Measurements from ENCODE around the gene CDH1.
"Not testable (repeated sequence)": the region's sequence is repeated elsewhere in the genome, so short reads cannot be mapped to it uniquely, and the experiment has no call there.

Gene CDH1

GRCh38 chr16:68711421-68712139, 25.5 kb upstream of the CDH1 start:
- Histone ChIP-seq H3K27me3 (ENCODE audit: control insufficient read depth, insufficient read depth, low read length) (no peaks in the 10 kb centered on the region), H3K4me3 (ENCODE audit: low read length) (no peak overlapping the region), H3K9me3 (ENCODE audit: control insufficient read depth, insufficient read depth, low read length) (no peaks in the 10 kb centered on the region), H3K27ac (ENCODE audit: low read length) (no peak overlapping the region), H3K36me3 (ENCODE audit: control insufficient read depth, insufficient read depth, low read length) (no peaks in the 10 kb centered on the region), H3K4me1 (ENCODE audit: control insufficient read depth, insufficient read depth, low read length) (peaks cover 9% of the 10 kb centered on the region; the same call in 1 of the 2 replicates)
- WGBS (ENCODE audit: insufficient coverage, insufficient read length): no CpG with 5 or more reads among the region's 14 CpGs
- DNase-seq (ENCODE audit: low read depth, low spot score): no peak

GRCh38 chr16:68713361-68713760, 23.7 kb upstream of the CDH1 start:
- H3K27me3 ChIP-seq (ENCODE audit: control insufficient read depth, insufficient read depth, low read length): no peaks in the 10 kb centered on the region
- no peaks in the 10 kb centered on the region for H3K9me3 ChIP-seq (ENCODE audit: control insufficient read depth, insufficient read depth, low read length)
- H3K4me1 ChIP-seq (ENCODE audit: control insufficient read depth, insufficient read depth, low read length): peaks cover 5% of the 10 kb centered on the region; the same call in 1 of the 2 replicates
- WGBS (ENCODE audit: insufficient coverage, insufficient read length): no CpG with 5 or more reads among the region's 6 CpGs
- H3K27ac ChIP-seq (ENCODE audit: low read length): no peak overlapping the region
- no peaks in the 10 kb centered on the region for H3K36me3 ChIP-seq (ENCODE audit: control insufficient read depth, insufficient read depth, low read length)
- no peak overlapping the region for H3K4me3 ChIP-seq (ENCODE audit: low read length)
- no peak for DNase-seq (ENCODE audit: low read depth, low spot score)

- no peaks in the 10 kb centered on the region for H3K9me3 ChIP-seq (ENCODE audit: control insufficient read depth, insufficient read depth, low read length)
- H3K4me1 ChIP-seq (ENCODE audit: control insufficient read depth, insufficient read depth, low read length): peaks cover 2% of the 10 kb centered on the region; the same call in 1 of the 2 replicates
- H3K27me3 ChIP-seq (ENCODE audit: control insufficient read depth, insufficient read depth, low read length): no peaks in the 10 kb centered on the region
- H3K36me3 ChIP-seq (ENCODE audit: control insufficient read depth, insufficient read depth, low read length): no peaks in the 10 kb centered on the region
- no peak overlapping the region for H3K27ac ChIP-seq (ENCODE audit: low read length)
- no peak for DNase-seq (ENCODE audit: low read depth, low spot score)
- H3K4me3 ChIP-seq (ENCODE audit: low read length): no peak overlapping the region
- no CpG with 5 or more reads among the region's 5 CpGs for WGBS (ENCODE audit: insufficient coverage, insufficient read length)
These were observed 21.6 kb upstream of the CDH1 start for GRCh38 chr16:68715471-68715870.

- WGBS (ENCODE audit: insufficient coverage, insufficient read length): no CpG with 5 or more reads among the region's 4 CpGs
- not testable (repeated sequence) for H3K36me3 ChIP-seq (ENCODE audit: control insufficient read depth, insufficient read depth, low read length); H3K4me3 ChIP-seq (ENCODE audit: low read length); H3K9me3 ChIP-seq (ENCODE audit: control insufficient read depth, insufficient read depth, low read length); H3K27ac ChIP-seq (ENCODE audit: low read length); DNase-seq (ENCODE audit: low read depth, low spot score); H3K4me1 ChIP-seq (ENCODE audit: control insufficient read depth, insufficient read depth, low read length); H3K27me3 ChIP-seq (ENCODE audit: control insufficient read depth, insufficient read depth, low read length)
These were observed 20.6 kb upstream of the CDH1 start for GRCh38 chr16:68716516-68716915.

- no peak for DNase-seq (ENCODE audit: low read depth, low spot score)
- no peaks in the 10 kb centered on the region for H3K27me3 ChIP-seq (ENCODE audit: control insufficient read depth, insufficient read depth, low read length)
- no peak overlapping the region for H3K4me3 ChIP-seq (ENCODE audit: low read length)
- no CpG with 5 or more reads among the region's 4 CpGs for WGBS (ENCODE audit: insufficient coverage, insufficient read length)
- H3K27ac ChIP-seq (ENCODE audit: low read length): no peak overlapping the region
- H3K36me3 ChIP-seq (ENCODE audit: control insufficient read depth, insufficient read depth, low read length): no peaks in the 10 kb centered on the region
- H3K4me1 ChIP-seq (ENCODE audit: control insufficient read depth, insufficient read depth, low read length): peaks cover 1% of the 10 kb centered on the region; the same call in 1 of the 2 replicates
- no peaks in the 10 kb centered on the region for H3K9me3 ChIP-seq (ENCODE audit: control insufficient read depth, insufficient read depth, low read length)
These were observed 19.4 kb upstream of the CDH1 start for GRCh38 chr16:68717684-68718083.

DNA sequence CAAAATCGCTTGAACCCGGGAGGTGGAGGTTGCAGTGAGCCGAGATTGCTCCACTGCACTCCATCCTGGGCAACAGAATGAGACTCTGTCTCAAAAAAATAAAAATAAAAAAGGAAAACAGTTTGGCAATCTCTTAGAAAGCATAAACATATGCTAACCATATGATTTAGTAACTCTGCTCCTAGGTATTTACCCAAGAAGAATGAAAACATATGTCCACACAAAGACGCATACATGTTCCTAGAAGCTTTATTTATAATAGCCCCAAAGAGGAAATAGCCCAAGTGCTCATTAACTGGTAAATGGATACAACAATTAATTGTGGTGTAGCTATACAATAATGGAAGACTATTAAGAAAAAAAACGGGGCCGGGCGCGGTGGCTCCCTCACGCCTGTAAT, 18.5 kb upstream of the CDH1 start:
- H3K36me3 ChIP-seq (ENCODE audit: control insufficient read depth, insufficient read depth, low read length): no peaks in the 10 kb centered on the region
- peaks cover 1% of the 10 kb centered on the region; the same call in 1 of the 2 replicates for H3K4me1 ChIP-seq (ENCODE audit: control insufficient read depth, insufficient read depth, low read length)
- no peaks in the 10 kb centered on the region for H3K27me3 ChIP-seq (ENCODE audit: control insufficient read depth, insufficient read depth, low read length)
- no CpG with 5 or more reads among the region's 9 CpGs for WGBS (ENCODE audit: insufficient coverage, insufficient read length)
- no peaks in the 10 kb centered on the region for H3K9me3 ChIP-seq (ENCODE audit: control insufficient read depth, insufficient read depth, low read length)
- H3K27ac ChIP-seq (ENCODE audit: low read length): no peak overlapping the region
- H3K4me3 ChIP-seq (ENCODE audit: low read length): no peak overlapping the region
- no peak for DNase-seq (ENCODE audit: low read depth, low spot score)

GRCh38 chr16:68719993-68720489, 17.1 kb upstream of the CDH1 start:
- Histone ChIP-seq H3K36me3 (ENCODE audit: control insufficient read depth, insufficient read depth, low read length) (no peaks in the 10 kb centered on the region), H3K9me3 (ENCODE audit: control insufficient read depth, insufficient read depth, low read length) (no peaks in the 10 kb centered on the region; the same call in 1 of the 2 replicates), H3K27ac (ENCODE audit: low read length) (no peak overlapping the region), H3K27me3 (ENCODE audit: control insufficient read depth, insufficient read depth, low read length) (no peaks in the 10 kb centered on the region), H3K4me1 (ENCODE audit: control insufficient read depth, insufficient read depth, low read length) (peaks cover 4% of the 10 kb centered on the region), H3K4me3 (ENCODE audit: low read length) (no peak overlapping the region)
- no CpG with 5 or more reads among the region's 2 CpGs for WGBS (ENCODE audit: insufficient coverage, insufficient read length)
- DNase-seq (ENCODE audit: low read depth, low spot score): no peak

GRCh38 chr16:68722119-68723024, 14.7 kb upstream of the CDH1 start:
- H3K27ac ChIP-seq (ENCODE audit: low read length): no peak overlapping the region
- WGBS (ENCODE audit: insufficient coverage, insufficient read length): no CpG with 5 or more reads among the region's 12 CpGs
- H3K4me1 ChIP-seq (ENCODE audit: control insufficient read depth, insufficient read depth, low read length): peaks cover 3% of the 10 kb centered on the region

DNA sequence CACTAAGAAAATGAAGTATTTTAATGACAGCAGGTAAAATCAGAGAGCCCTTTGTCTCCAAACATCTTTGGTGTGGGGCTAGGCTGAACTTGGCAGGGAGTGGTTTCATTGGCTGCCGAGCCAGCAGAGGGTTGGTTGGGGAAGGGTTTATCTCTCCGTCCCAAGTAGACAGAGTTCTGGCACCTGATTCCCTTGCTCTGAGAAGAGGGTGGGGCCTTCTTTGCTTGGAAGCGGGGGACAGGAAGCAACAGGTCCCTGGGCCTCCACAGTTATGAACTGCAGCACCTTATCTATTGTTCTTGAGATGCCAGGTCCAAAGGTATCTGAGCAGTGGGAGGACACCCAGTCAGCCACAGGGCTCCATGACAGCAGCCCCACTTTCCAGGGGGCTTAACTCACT, 12.3 kb upstream of the CDH1 start:
- DNase-seq (ENCODE audit: low read depth, low spot score): no peak
- Histone ChIP-seq H3K4me1 (ENCODE audit: control insufficient read depth, insufficient read depth, low read length) (peaks cover 3% of the 10 kb centered on the region), H3K4me3 (ENCODE audit: low read length) (no peak overlapping the region), H3K36me3 (ENCODE audit: control insufficient read depth, insufficient read depth, low read length) (no peaks in the 10 kb centered on the region), H3K9me3 (ENCODE audit: control insufficient read depth, insufficient read depth, low read length) (no peaks in the 10 kb centered on the region; the same call in 1 of the 2 replicates), H3K27ac (ENCODE audit: low read length) (no peak overlapping the region), H3K27me3 (ENCODE audit: control insufficient read depth, insufficient read depth, low read length) (no peaks in the 10 kb centered on the region)
- no CpG with 5 or more reads among the region's 3 CpGs for WGBS (ENCODE audit: insufficient coverage, insufficient read length)

More at GRCh38 chr16:68722119-68723024, 14.7 kb upstream of the CDH1 start:
- Histone ChIP-seq H3K36me3 (ENCODE audit: control insufficient read depth, insufficient read depth, low read length) (no peaks in the 10 kb centered on the region), H3K27me3 (ENCODE audit: control insufficient read depth, insufficient read depth, low read length) (no peaks in the 10 kb centered on the region), H3K9me3 (ENCODE audit: control insufficient read depth, insufficient read depth, low read length) (no peaks in the 10 kb centered on the region; the same call in 1 of the 2 replicates), H3K4me3 (ENCODE audit: low read length) (no peak overlapping the region)
- no peak for DNase-seq (ENCODE audit: low read depth, low spot score)

DNA sequence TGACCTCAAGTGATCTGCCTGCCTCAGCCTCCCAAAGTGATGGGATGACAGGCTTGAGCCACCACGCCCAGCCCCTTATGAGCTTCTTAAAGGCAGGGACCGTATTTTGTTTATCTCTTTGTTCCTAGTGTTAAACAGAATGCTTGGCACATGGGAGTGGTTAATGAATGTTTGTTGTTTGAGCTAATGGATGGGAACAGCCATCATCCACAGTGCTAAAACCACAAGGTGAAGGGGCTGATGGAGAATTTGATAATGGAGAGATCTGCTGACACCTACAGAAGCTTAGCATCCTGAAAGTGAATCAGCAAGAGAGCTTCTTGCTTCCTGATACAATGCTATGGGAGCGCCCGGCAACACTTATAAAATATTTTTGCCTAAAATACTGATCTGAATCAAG, 8.6 kb upstream of the CDH1 start:
- Histone ChIP-seq H3K36me3 (ENCODE audit: control insufficient read depth, insufficient read depth, low read length) (no peaks in the 10 kb centered on the region), H3K9me3 (ENCODE audit: control insufficient read depth, insufficient read depth, low read length) (no peaks in the 10 kb centered on the region; the same call in 1 of the 2 replicates), H3K4me3 (ENCODE audit: low read length) (no peak overlapping the region), H3K27ac (ENCODE audit: low read length) (no peak overlapping the region), H3K27me3 (ENCODE audit: control insufficient read depth, insufficient read depth, low read length) (no peaks in the 10 kb centered on the region), H3K4me1 (ENCODE audit: control insufficient read depth, insufficient read depth, low read length) (peaks cover 8% of the 10 kb centered on the region)
- no CpG with 5 or more reads among the region's 4 CpGs for WGBS (ENCODE audit: insufficient coverage, insufficient read length)
- no peak for DNase-seq (ENCODE audit: low read depth, low spot score)

All from iPS DF 6.9 (cell line).